Gastroesophageal sphincter (tissue), 3 donors: ENCODE measurements around the gene KLK14.

Source experiments
- EP300 ChIP-seq: sonication (generic); formaldehyde crosslinking; IDR thresholded peaks from one replicate; pipeline ENCODE4 v1.6.1; 2017; ENCODE audit warnings: antibody characterized with exemption, mild to moderate bottlenecking
- POLR2A ChIP-seq, 2 donors: fragments of 450-650 bp; IDR thresholded peaks; one replicate each; pipeline ENCODE4 v1.6.1; 2017; ENCODE audit warnings: antibody characterized with exemption in 2 of 2, mild to moderate bottlenecking in 2 of 2, moderate library complexity in 1 of 2
- POLR2AphosphoS5 ChIP-seq: sonication (generic); formaldehyde crosslinking; IDR thresholded peaks from one replicate; pipeline ENCODE4 v1.6.1; 2017; ENCODE audit warnings: antibody characterized with exemption
- TF ChIP-seq, protein P1 (sequence below), 4 experiments: fragments of 200-600 bp in 2 of 4; fragments of 450-650 bp in 2 of 4; sonication (generic) in 1 of 4; IDR thresholded peaks; one replicate each; pipeline ENCODE4 v1.5.1; 2017 to 2019; ENCODE audit warnings: antibody characterized with exemption in 4 of 4, mild to moderate bottlenecking in 2 of 4, moderate library complexity in 2 of 4

DNA sequence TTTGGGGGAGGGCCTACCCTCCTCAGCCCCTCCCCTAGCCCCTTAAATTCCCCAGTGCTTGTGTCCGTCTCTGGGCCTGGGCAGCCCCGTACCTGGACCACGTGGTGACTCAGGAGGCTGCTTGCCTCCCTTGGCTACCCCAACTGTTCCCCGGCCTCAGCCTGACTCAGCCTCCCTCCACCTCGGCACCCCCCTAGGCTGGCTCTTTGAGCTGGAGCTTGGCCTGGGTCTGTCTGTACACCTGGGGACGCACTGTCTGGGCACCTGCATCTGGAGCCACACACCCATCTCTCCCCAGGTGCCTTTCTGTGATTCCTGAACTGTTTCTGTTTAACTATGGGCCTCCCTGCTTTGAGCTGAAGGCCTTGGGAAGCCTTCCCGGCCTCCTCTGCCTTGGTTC lies 1.8 kb upstream of the KLK14 start:
- TF ChIP-seq, protein P1, sequence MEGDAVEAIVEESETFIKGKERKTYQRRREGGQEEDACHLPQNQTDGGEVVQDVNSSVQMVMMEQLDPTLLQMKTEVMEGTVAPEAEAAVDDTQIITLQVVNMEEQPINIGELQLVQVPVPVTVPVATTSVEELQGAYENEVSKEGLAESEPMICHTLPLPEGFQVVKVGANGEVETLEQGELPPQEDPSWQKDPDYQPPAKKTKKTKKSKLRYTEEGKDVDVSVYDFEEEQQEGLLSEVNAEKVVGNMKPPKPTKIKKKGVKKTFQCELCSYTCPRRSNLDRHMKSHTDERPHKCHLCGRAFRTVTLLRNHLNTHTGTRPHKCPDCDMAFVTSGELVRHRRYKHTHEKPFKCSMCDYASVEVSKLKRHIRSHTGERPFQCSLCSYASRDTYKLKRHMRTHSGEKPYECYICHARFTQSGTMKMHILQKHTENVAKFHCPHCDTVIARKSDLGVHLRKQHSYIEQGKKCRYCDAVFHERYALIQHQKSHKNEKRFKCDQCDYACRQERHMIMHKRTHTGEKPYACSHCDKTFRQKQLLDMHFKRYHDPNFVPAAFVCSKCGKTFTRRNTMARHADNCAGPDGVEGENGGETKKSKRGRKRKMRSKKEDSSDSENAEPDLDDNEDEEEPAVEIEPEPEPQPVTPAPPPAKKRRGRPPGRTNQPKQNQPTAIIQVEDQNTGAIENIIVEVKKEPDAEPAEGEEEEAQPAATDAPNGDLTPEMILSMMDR (IDR thresholded peaks at IDR 0.05), result no peak
- TF ChIP-seq POLR2AphosphoS5 (no peak), POLR2A (IDR thresholded peaks at IDR 0.05) (no peak), EP300 (no peak)
